ENCODE results near the gene TRIML2. TPM values are rescaled to one million over a fixed set of nuclear protein-coding genes. Genes with fewer than 3 reads are reported as not detected.
"Not testable (repeated sequence)": the region's sequence is repeated elsewhere in the genome, so short reads cannot be mapped to it uniquely, and the experiment has no call there.

TRIML2 gene
- total RNA-seq, 4 donors from 2014 or later, result not detected

DNA sequence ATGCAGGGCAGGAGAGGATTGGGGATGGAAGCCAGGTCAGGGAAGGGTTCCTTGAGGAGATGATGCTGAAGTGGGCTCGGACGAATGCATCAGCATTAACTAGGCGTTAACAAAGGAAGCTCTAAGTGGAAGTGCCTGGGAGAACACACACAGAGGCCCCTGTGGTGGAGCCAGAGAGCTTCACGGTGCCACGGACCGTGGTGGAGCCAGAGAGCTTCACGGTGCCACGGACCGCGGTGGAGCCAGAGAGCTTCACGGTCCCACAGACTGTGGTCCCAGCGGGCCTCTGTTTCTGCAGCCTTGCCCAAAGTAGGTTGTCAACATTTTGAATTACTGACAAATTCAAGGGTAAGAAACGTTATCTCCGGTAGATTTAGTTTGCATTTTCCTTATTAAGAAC lies 48.3 kb downstream of the TRIML2 start:
- H3K4me3 ChIP-seq, result no peak overlapping the region
- H3K36me3 ChIP-seq, result no peaks in the 10 kb centered on the region
- 92% methylated on average over 14 of the region's 14 CpGs for WGBS
- no peak overlapping the region for H3K27ac ChIP-seq
- no peak for DNase-seq (ENCODE audit: low spot score in 2 of 2)
- no peaks in the 10 kb centered on the region for H3K9me3 ChIP-seq
- no peak for TF ChIP-seq EP300 (IDR thresholded peaks at IDR 0.05)
- TF ChIP-seq CTCF (IDR thresholded peaks at IDR 0.05), result no peak
- no peak for TF ChIP-seq POLR2AphosphoS5 (IDR thresholded peaks at IDR 0.05)
- no peak for TF ChIP-seq POLR2A (IDR thresholded peaks at IDR 0.05)
- no peaks in the 10 kb centered on the region for H3K4me1 ChIP-seq
- H3K27me3 ChIP-seq, result no peaks in the 10 kb centered on the region

DNA sequence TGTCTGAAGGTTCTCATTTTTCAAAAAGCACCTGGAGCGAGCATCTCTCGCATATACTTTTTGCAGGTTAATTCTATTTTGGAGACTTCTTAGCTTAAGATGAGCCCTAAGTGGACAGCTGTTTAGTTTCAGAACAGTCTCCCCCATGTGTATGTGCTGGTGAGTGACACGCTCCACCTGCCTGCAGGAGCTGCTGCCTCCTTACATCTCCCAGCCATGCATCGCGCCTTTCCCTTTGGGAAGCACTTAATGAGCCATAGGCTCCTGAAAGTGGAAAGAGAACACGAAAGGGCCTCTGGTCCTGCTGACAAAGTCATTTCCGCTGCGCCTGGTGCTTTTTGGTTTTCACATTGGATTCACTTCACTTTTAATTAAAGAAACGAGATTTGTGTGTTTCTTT lies 56.1 kb downstream of the TRIML2 start:
- 86% methylated on average over 9 of the region's 9 CpGs for WGBS

DNA sequence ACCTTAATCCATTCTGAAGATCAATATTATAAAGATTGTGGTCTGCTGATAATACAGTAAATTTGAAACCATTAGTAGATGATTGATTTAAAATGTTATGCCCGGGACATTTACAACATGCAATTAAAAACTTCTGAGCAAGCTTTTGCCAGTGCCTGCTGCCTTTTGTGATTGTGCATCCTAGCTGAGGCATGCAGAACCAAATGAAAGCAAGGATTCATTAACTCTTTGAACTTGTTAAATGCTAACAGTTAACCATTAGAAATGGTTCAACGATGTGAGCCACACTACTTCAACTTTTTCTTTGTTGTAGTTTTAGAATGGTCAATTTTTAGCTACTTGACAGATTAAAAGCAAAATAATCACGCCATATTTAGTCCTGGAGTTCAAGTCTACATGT lies 62.7 kb downstream of the TRIML2 start:
- WGBS, result 60% methylated on average over 3 of the region's 3 CpGs
- Histone ChIP-seq H3K36me3 (no peaks in the 10 kb centered on the region), H3K27ac (no peak overlapping the region), H3K27me3 (no peaks in the 10 kb centered on the region), H3K9me3 (no peaks in the 10 kb centered on the region), H3K4me1 (no peaks in the 10 kb centered on the region), H3K4me3 (no peak overlapping the region)
- no peak for TF ChIP-seq EP300 (IDR thresholded peaks at IDR 0.05)
- no peak for TF ChIP-seq CTCF (IDR thresholded peaks at IDR 0.05)
- TF ChIP-seq POLR2A (IDR thresholded peaks at IDR 0.05), result no peak
- TF ChIP-seq POLR2AphosphoS5 (IDR thresholded peaks at IDR 0.05), result no peak
- DNase-seq (ENCODE audit: low spot score in 2 of 2), result no peak

More for the DNA sequence above, 56.1 kb downstream of the TRIML2 start:
- Histone ChIP-seq H3K4me1 (no peaks in the 10 kb centered on the region), H3K27me3 (no peaks in the 10 kb centered on the region), H3K4me3 (no peak overlapping the region), H3K9me3 (no peaks in the 10 kb centered on the region), H3K36me3 (no peaks in the 10 kb centered on the region), H3K27ac (no peak overlapping the region)
- TF ChIP-seq EP300 (IDR thresholded peaks at IDR 0.05) (no peak), CTCF (IDR thresholded peaks at IDR 0.05) (no peak), POLR2A (IDR thresholded peaks at IDR 0.05) (no peak), POLR2AphosphoS5 (IDR thresholded peaks at IDR 0.05) (no peak)
- DNase-seq (ENCODE audit: low spot score in 2 of 2), result no peak

DNA sequence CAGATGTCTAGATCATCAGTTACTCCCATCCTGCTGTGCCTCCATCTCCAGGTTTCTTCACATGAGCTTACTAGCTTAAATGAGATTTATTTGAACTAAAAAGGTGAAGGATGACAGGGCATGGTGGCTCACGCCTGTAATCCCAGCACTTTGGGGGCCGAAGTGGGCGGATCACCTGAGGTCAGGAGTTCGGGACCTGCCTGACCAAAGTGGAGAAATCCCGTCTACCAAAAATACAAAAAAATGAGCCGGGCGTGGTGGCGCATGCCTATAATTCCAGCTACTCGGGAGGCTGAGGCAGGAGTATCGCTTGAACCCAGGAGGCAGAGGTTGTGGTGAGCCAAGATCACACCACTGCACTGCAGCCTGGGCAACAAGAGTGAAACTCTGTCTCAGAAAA lies 63.9 kb downstream of the TRIML2 start:
- H3K36me3 ChIP-seq; H3K9me3 ChIP-seq; DNase-seq (ENCODE audit: low spot score in 2 of 2); H3K4me1 ChIP-seq; H3K27ac ChIP-seq; H3K27me3 ChIP-seq; H3K4me3 ChIP-seq: not testable (repeated sequence)
- WGBS, result 91% methylated on average over 10 of the region's 10 CpGs

DNA sequence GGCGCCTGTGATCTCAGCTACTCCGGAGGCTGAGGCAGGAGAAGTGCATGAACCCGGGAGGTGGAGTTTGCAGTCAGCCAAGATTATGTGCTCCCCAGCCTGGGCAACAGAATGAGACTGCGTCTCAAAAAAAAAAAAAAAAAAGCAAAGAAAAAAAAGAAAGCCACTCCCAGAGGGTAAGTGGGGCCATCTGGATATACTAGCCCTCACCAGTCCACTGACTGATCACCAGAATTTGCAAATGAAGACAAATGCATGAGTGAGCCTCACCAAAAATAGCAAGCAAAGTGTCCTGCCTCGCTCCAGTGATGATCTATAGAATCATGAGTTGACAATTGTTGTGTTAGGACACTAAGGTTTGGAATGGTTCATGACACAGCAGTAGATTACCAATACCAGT lies 66.2 kb downstream of the TRIML2 start:
- WGBS, result 83% methylated on average over 5 of the region's 5 CpGs
- Histone ChIP-seq H3K4me1 (no peaks in the 10 kb centered on the region), H3K4me3 (no peak overlapping the region), H3K9me3 (no peaks in the 10 kb centered on the region), H3K27me3 (no peaks in the 10 kb centered on the region), H3K36me3 (no peaks in the 10 kb centered on the region), H3K27ac (no peak overlapping the region)
- DNase-seq (ENCODE audit: low spot score in 2 of 2), result no peak
- TF ChIP-seq EP300 (IDR thresholded peaks at IDR 0.05) (no peak), POLR2A (IDR thresholded peaks at IDR 0.05) (no peak), POLR2AphosphoS5 (IDR thresholded peaks at IDR 0.05) (no peak), CTCF (IDR thresholded peaks at IDR 0.05) (no peak)

- Histone ChIP-seq H3K36me3 (no peaks in the 10 kb centered on the region), H3K27ac (no peak overlapping the region), H3K4me1 (no peaks in the 10 kb centered on the region), H3K9me3 (no peaks in the 10 kb centered on the region), H3K4me3 (no peak overlapping the region), H3K27me3 (no peaks in the 10 kb centered on the region)
- no peak for DNase-seq (ENCODE audit: low spot score in 2 of 2)
- WGBS, result 43% methylated on average over 15 of the region's 15 CpGs
- TF ChIP-seq EP300 (IDR thresholded peaks at IDR 0.05) (no peak), CTCF (IDR thresholded peaks at IDR 0.05) (no peak), POLR2A (IDR thresholded peaks at IDR 0.05) (no peak), POLR2AphosphoS5 (IDR thresholded peaks at IDR 0.05) (no peak)
Measured at GRCh38 chr4:188042191-188042590, 67.2 kb downstream of the TRIML2 start.

Measured in suprapubic skin (tissue), 4 donors.